Fibroblast of peridontal ligament (primary cell): ENCODE data around the gene IL4.
A peak's percentile ranks its signal among the peaks of the same experiment; 100 is the strongest.

ENCODE experiments used
- DNase-seq: peaks from one replicate; pipeline ENCODE4 v3.0.0-alpha.2; 2010; ENCODE audit errors: extremely low read depth

Gene IL4

DNA sequence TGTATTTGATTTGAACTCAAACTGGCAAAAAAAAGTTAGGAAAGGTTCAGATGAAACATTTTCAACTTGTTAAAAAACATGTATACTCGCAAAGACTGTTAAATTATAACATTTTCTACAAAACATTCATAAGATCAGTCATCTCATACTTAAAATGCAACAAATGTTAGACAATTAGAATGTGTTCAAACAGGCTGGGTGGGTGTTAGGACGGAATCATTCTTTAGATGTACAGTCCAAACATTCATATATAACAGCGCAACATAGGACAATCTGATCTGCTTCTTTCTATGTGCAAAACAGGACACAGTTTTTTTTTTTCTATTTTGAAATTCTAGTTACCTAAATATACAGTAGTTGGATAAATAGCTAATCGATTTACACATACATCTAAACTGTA, 22.2 kb downstream of the IL4 start:
- no peak for DNase-seq

- peak; percentile 37 for DNase-seq
Observed at GRCh38 chr5:132704875-132705274, 31.1 kb downstream of the IL4 start.

DNA sequence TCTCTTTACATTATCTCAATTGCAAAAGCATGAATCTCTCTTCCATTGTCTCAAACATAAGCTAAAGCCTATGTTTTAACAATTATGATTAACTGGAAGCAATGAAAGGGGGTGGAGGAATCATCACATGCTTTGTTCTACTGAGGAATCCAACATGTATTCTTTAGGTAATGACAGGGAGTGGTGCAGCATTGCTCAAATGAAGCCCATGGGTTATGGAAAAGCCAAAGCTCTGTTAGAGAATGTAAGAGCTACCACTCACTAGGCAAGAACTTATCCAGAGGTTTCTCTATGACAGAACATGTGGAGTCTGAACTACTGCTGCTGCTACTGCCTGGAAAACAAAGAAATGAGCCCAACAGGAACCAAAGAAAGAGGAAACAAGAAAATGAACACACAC, 34.9 kb downstream of the IL4 start:
- no peak for DNase-seq

GRCh38 chr5:132714456-132715307, 40.9 kb downstream of the IL4 start:
- DNase-seq: peak; percentile 52

GRCh38 chr5:132718544-132719312, 44.9 kb downstream of the IL4 start:
- DNase-seq: no peak

DNA sequence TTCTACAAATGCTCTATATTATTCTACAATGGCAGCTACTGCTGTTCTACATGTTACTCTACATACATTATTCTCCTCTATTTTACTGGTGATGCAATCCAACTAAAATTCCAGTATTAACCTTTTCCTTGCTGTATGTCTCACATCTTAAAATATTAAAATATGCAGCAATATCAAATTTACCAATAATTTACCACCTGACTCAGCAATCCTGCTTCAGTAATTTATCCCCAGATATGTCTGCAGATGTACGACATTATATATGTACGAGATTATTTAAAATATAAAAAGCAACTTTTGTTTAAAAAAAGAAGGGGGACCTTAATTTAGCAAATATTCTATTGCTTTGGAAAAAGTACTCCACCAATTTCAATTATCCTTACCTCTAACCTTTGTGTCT, 52.0 kb downstream of the IL4 start:
- DNase-seq: no peak

DNA sequence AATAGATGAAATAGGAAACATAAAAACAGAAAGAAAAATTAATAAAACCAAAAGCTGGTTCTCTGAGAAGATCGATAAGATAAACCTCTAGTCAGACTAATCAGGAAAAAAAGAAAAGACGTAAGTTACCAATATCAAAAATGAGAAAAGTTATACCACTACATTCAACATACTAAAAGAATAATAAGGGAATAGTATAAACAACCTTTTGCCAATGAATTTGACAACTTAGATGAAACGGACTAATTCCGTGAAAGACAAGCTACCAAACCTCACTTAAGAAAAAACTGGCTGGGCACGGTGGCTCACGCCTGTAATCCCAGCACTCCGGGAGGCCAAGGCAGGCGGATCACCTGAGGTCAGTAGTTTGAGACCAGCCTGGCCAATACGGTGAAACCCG, 56.1 kb downstream of the IL4 start:
- no peak for DNase-seq
